ENCODE data around the gene SMIM13. TPM values are rescaled to one million over a fixed set of nuclear protein-coding genes. Genes with fewer than 3 reads are reported as not detected.

Gene SMIM13
- total RNA-seq, 1 experiment from 2014 or later = 28.1 TPM

DNA sequence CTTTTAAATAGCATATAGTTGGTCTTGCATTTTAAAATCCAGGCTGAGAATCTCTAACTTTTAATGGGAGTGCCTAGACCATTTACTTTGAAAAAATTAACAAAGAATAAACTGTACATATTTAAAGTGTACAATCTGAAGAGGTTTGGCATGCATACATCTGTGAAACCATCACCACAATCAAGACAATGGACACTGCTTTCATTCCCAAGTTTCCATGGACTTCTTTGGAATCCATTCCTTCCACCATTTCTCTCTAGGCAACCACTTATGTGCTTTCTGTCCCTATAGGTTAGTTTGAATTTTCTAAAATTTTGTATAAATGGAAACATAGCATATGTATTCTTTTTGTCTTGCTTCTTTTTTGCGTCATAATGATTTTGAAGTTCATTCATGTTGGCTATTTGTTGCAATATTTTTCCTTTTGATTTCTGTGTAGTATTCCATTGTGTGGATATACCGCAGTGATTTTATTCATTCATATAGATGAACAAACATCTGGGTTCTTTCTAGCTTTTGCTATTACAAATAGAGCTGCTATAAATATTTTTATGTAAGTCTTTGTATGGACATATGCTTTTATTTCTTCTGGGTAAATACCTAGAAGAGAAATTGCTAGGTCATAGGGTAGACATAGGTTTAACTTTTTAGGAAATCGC is 88.0 kb downstream of the SMIM13 start:
- POLR2A ChIA-PET = no interaction called here
- Mint-ChIP-seq H3K27me3 (ENCODE audit: insufficient read depth, unreplicated experiment) (no peaks in the 10 kb centered on the region), H3K9me3 (ENCODE audit: unreplicated experiment) (no peaks in the 10 kb centered on the region), H3K4me1 (ENCODE audit: insufficient read depth, unreplicated experiment) (no peaks in the 10 kb centered on the region), H3K36me3 (ENCODE audit: insufficient read depth, unreplicated experiment) (no peaks in the 10 kb centered on the region), H3K4me3 (ENCODE audit: unreplicated experiment) (no peak overlapping the region), H3K27ac (ENCODE audit: low read depth, unreplicated experiment) (no peak overlapping the region)
- TF ChIP-seq, protein P1, sequence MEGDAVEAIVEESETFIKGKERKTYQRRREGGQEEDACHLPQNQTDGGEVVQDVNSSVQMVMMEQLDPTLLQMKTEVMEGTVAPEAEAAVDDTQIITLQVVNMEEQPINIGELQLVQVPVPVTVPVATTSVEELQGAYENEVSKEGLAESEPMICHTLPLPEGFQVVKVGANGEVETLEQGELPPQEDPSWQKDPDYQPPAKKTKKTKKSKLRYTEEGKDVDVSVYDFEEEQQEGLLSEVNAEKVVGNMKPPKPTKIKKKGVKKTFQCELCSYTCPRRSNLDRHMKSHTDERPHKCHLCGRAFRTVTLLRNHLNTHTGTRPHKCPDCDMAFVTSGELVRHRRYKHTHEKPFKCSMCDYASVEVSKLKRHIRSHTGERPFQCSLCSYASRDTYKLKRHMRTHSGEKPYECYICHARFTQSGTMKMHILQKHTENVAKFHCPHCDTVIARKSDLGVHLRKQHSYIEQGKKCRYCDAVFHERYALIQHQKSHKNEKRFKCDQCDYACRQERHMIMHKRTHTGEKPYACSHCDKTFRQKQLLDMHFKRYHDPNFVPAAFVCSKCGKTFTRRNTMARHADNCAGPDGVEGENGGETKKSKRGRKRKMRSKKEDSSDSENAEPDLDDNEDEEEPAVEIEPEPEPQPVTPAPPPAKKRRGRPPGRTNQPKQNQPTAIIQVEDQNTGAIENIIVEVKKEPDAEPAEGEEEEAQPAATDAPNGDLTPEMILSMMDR (IDR thresholded peaks at IDR 0.05; ENCODE audit: unreplicated experiment) = no peak
- DNase-seq (ENCODE audit: unreplicated experiment) = no peak
- BruUV-seq (replicated peaks) = no TSS peak
- intact Hi-C loops (cut with micrococcal nuclease) = no loop called here
- CTCF ChIA-PET = interaction anchor here (1.5 kb wide), 1 partner anchor 314 kb away, joined by 3 read pairs; no protein-coding TSS in a partner anchor

DNA sequence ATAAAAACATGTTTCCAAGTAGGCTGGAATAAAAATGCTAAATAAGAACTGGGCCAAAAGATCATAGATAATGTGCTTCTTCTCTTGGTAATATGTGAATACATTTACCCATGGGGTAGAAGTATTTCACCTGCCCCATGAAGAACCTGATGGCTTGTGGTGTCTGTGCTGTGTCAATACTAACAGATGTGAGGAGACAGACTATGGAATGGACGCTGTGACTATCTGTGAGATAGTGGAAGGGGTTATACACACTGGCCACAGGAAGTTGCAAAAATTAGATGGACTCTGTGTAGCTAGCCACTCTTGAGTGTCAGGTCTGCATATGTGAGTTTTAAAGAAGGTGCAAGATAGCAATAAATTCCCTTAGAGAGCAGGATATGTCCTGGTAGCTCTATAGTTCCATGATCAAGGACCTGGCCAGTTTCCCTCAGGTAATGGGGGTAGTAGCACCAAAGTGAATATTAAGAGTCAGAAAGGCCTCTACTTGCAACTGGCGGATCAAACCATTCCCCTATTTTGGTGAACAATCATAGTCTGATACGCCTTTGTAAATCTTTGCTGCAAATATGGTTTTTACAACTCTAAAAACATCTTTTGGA is 90.2 kb downstream of the SMIM13 start:
- H3K4me3 Mint-ChIP-seq (ENCODE audit: unreplicated experiment) = no peak overlapping the region
- no peaks in the 10 kb centered on the region for H3K9me3 Mint-ChIP-seq (ENCODE audit: unreplicated experiment)
- POLR2A ChIA-PET = no interaction called here
- no peak for DNase-seq (ENCODE audit: unreplicated experiment)
- peaks cover 6% of the 10 kb centered on the region for H3K36me3 Mint-ChIP-seq (ENCODE audit: insufficient read depth, unreplicated experiment)
- CTCF ChIA-PET = interaction anchor here (0.6 to 1.4 kb wide), 4 partner anchors 12 to 312 kb away, joined by 3 to 4 read pairs (median 4); no protein-coding TSS in a partner anchor
- H3K27ac Mint-ChIP-seq (ENCODE audit: low read depth, unreplicated experiment) = no peak overlapping the region
- no TSS peak for BruUV-seq (replicated peaks)
- no peaks in the 10 kb centered on the region for H3K27me3 Mint-ChIP-seq (ENCODE audit: insufficient read depth, unreplicated experiment)
- intact Hi-C loops (cut with micrococcal nuclease) = no loop called here
- TF ChIP-seq, protein P1 (IDR thresholded peaks at IDR 0.05; ENCODE audit: unreplicated experiment) = no peak
- peaks cover 11% of the 10 kb centered on the region for H3K4me1 Mint-ChIP-seq (ENCODE audit: insufficient read depth, unreplicated experiment)

DNA sequence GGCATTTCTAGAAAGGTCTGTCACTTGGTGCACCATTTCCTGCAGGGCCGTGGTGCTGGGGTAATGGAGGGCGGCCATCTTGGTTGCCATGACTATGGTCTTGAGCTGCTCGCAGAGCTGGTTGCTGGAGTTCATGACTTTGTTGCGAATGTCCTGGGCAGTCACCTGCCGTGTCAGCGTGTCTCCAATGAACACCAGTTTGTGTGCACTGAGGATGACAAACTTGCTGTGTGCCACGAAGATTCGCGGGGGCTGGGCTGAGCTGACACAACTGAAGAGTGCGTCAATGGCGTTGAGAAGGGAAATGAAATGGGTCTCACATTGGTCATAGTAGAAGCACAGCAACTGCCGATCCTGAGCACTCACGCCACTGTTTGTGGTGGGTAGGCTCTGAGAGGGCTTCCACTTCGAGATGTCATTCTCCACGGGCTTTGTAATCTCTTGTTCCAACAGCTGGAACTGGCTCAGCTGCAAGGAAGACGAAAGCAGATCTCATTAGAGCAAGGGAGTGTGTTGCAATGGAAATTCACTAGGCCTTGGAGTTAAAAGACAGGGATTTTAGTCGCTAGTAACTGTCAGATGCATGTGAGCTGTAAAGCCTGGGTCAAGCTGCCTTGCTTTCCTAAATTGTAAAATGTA is 91.7 kb downstream of the SMIM13 start:
- H3K27ac Mint-ChIP-seq (ENCODE audit: low read depth, unreplicated experiment) = no peak overlapping the region
- no peaks in the 10 kb centered on the region for H3K9me3 Mint-ChIP-seq (ENCODE audit: unreplicated experiment)
- no peak overlapping the region for H3K4me3 Mint-ChIP-seq (ENCODE audit: unreplicated experiment)
- ChIA-PET CTCF (no interaction called here), POLR2A (no interaction called here)
- TF ChIP-seq, protein P1 (IDR thresholded peaks at IDR 0.05; ENCODE audit: unreplicated experiment) = no peak
- H3K27me3 Mint-ChIP-seq (ENCODE audit: insufficient read depth, unreplicated experiment) = no peaks in the 10 kb centered on the region
- intact Hi-C loops (cut with micrococcal nuclease) = no loop called here
- DNase-seq (ENCODE audit: unreplicated experiment) = no peak
- peaks cover 11% of the 10 kb centered on the region for H3K4me1 Mint-ChIP-seq (ENCODE audit: insufficient read depth, unreplicated experiment)
- peaks cover 6% of the 10 kb centered on the region for H3K36me3 Mint-ChIP-seq (ENCODE audit: insufficient read depth, unreplicated experiment)
- BruUV-seq (replicated peaks) = no TSS peak

DNA sequence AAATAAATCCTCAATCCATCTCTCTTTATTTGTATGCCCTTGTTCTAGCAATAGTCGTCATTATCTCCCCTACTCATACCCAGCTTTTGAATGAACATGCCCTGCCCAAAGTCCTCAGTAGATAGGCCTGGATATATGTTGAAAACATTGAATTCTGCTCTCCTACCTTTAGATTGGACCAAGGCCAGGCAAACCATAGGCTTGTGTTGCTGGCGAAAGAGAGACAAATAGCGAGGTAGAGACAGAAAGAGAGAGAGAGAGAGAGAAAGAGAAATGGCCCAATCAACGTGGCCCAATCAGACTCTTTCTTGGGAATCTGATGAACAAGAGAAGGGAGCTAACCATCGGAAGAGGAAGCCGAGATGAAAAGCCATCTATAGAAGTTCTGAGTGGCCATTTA is 93.7 kb downstream of the SMIM13 start:
- BruUV-seq (replicated peaks) = no TSS peak
- H3K4me3 Mint-ChIP-seq (ENCODE audit: unreplicated experiment) = no peak overlapping the region
- intact Hi-C loops (cut with micrococcal nuclease) = no loop called here
- no peak for DNase-seq (ENCODE audit: unreplicated experiment)
- H3K4me1 Mint-ChIP-seq (ENCODE audit: insufficient read depth, unreplicated experiment) = peaks cover 11% of the 10 kb centered on the region
- ChIA-PET POLR2A (interaction anchor here (1.8 kb wide), 1 partner anchor 20 kb away, joined by 7 read pairs; no protein-coding TSS in a partner anchor), CTCF (no interaction called here)
- H3K27me3 Mint-ChIP-seq (ENCODE audit: insufficient read depth, unreplicated experiment) = no peaks in the 10 kb centered on the region
- H3K27ac Mint-ChIP-seq (ENCODE audit: low read depth, unreplicated experiment) = no peak overlapping the region
- H3K36me3 Mint-ChIP-seq (ENCODE audit: insufficient read depth, unreplicated experiment) = peaks cover 6% of the 10 kb centered on the region
- TF ChIP-seq, protein P1 (IDR thresholded peaks at IDR 0.05; ENCODE audit: unreplicated experiment) = no peak
- H3K9me3 Mint-ChIP-seq (ENCODE audit: unreplicated experiment) = no peaks in the 10 kb centered on the region
